Uterus (tissue), 2 donors: ENCODE results near the gene PRPF40A.

Source experiments
- POLR2A ChIP-seq, 2 donors: fragments of 450-650 bp; IDR thresholded peaks; one replicate each; pipeline ENCODE4 v1.6.1; 2016; ENCODE audit warnings: antibody characterized with exemption in 2 of 2, mild to moderate bottlenecking in 1 of 2, moderate library complexity in 1 of 2
- TF ChIP-seq, protein P1 (sequence below), 4 experiments: fragments of 200-600 bp in 2 of 4; fragments of 450-650 bp in 2 of 4; sonication (generic) in 2 of 4; IDR thresholded peaks; one replicate each; pipeline ENCODE4 v1.5.1; 2016 to 2019; ENCODE audit warnings: antibody characterized with exemption in 4 of 4, mild to moderate bottlenecking in 2 of 4, moderate library complexity in 1 of 4

DNA sequence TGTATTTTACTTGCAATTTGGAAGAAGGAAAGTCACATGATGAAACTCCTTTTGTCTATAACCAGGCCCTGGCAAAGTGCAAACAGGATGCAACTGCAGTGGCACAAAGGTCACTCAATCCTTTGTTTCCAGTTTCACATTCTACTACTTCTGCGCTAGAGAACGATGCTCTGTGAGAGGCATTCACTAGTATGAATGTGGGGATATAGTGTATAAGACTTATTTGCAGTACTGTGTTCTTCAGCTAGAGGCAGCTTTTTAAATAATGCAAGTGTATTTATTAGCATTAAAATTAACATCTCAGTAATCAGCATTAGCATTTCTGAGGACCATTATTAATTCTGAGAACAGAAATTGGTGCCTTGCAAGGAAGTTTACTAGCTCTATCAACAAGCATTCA lies 68.9 kb downstream of the PRPF40A start:
- TF ChIP-seq, protein P1, sequence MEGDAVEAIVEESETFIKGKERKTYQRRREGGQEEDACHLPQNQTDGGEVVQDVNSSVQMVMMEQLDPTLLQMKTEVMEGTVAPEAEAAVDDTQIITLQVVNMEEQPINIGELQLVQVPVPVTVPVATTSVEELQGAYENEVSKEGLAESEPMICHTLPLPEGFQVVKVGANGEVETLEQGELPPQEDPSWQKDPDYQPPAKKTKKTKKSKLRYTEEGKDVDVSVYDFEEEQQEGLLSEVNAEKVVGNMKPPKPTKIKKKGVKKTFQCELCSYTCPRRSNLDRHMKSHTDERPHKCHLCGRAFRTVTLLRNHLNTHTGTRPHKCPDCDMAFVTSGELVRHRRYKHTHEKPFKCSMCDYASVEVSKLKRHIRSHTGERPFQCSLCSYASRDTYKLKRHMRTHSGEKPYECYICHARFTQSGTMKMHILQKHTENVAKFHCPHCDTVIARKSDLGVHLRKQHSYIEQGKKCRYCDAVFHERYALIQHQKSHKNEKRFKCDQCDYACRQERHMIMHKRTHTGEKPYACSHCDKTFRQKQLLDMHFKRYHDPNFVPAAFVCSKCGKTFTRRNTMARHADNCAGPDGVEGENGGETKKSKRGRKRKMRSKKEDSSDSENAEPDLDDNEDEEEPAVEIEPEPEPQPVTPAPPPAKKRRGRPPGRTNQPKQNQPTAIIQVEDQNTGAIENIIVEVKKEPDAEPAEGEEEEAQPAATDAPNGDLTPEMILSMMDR (IDR thresholded peaks at IDR 0.05) = peak in 2 of 4 experiments; percentile 14 to 21
- no peak for TF ChIP-seq POLR2A (IDR thresholded peaks at IDR 0.05)
